ENCODE measurements around the gene ERP27.

The ERP27 gene

DNA sequence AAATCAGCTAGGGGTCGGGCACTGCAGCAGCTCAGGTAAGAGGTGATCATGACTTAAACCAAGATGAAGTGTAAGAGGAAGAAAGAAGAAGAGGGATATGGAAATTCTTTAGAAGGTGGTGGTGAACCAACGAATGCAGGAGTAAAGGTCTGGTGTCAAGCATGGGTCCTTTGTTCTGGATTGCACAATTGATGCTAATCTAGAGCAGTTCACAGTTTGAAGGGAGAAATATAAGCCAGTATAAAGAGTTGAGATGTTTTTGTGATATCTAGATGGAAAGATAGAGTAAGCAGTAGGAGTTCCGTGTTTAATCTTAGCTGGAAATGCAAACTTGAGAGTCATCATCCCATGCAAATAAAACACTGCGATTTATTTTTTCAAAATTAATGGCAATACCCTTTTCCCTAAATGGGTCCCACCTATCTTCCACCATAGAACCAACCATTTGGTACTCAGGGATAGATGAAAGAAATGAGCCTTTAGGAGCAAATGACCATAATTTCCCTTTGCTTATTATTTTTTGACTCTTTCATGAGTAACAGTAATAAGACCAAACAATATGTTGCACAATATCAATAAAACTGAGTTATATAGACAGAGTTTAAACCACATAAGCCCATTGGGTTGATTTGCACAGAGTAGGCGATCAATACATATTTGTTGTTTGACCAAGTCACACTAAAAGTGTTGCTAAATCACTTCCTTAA, 37.7 kb downstream of the ERP27 start:
- H3K36me3 ChIP-seq (ENCODE audit: insufficient read depth, low read length), result no peaks in the 10 kb centered on the region
- no peak overlapping the region for H3K9ac ChIP-seq (ENCODE audit: low read depth, low read length)
- H3K4me3 ChIP-seq (ENCODE audit: low read length), result no peak overlapping the region
- no peak overlapping the region for H3K4me2 ChIP-seq (ENCODE audit: low read length)
- peaks cover 8% of the 10 kb centered on the region for H3K4me1 ChIP-seq (ENCODE audit: control insufficient read depth, insufficient read depth, low read length)
- H3K9me3 ChIP-seq (replicated peaks; ENCODE audit: low read length), result no peaks in the 10 kb centered on the region
- H3K27me3 ChIP-seq (ENCODE audit: control insufficient read depth, insufficient read depth, low read length), result no peaks in the 10 kb centered on the region

DNA sequence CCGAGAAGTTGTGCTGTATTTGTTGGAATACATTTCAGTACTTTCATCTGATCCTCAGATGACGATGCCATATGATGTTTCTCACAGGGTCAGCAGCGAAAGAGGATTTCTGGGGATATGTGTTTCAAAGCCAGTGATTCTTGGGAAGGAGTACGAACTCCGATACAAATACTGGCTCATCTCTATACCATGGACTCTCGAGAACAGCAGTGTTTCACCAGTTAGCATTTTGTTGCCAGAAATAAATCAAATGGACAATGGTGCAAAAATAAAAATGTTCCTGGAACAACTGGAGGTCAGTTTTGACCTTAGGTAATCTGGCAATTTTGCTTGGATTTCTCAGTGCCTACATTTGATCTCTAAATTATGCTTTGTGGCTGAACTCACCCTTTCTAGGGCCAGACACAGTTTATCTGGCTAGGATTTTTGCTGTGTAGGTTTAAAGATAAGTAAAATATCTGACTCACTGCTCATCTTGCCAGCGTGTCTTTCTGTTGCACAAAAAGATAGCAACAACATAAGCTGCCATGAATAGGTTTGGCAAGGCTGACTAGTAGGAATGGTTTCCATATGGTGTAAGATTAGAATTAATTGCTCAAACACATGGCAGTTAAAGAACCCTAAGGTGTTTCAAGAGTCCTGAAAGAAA, 41.7 kb downstream of the ERP27 start:
- no peaks in the 10 kb centered on the region for H3K36me3 ChIP-seq (ENCODE audit: insufficient read depth, low read length)
- H3K4me2 ChIP-seq (ENCODE audit: low read length), result peak overlapping the region; percentile 57
- H3K4me3 ChIP-seq (ENCODE audit: low read length), result no peak overlapping the region
- no peaks in the 10 kb centered on the region for H3K9me3 ChIP-seq (replicated peaks; ENCODE audit: low read length)
- peaks cover 8% of the 10 kb centered on the region for H3K4me1 ChIP-seq (ENCODE audit: control insufficient read depth, insufficient read depth, low read length)
- H3K27me3 ChIP-seq (ENCODE audit: control insufficient read depth, insufficient read depth, low read length), result no peaks in the 10 kb centered on the region
- no peak overlapping the region for H3K9ac ChIP-seq (ENCODE audit: low read depth, low read length)

DNA sequence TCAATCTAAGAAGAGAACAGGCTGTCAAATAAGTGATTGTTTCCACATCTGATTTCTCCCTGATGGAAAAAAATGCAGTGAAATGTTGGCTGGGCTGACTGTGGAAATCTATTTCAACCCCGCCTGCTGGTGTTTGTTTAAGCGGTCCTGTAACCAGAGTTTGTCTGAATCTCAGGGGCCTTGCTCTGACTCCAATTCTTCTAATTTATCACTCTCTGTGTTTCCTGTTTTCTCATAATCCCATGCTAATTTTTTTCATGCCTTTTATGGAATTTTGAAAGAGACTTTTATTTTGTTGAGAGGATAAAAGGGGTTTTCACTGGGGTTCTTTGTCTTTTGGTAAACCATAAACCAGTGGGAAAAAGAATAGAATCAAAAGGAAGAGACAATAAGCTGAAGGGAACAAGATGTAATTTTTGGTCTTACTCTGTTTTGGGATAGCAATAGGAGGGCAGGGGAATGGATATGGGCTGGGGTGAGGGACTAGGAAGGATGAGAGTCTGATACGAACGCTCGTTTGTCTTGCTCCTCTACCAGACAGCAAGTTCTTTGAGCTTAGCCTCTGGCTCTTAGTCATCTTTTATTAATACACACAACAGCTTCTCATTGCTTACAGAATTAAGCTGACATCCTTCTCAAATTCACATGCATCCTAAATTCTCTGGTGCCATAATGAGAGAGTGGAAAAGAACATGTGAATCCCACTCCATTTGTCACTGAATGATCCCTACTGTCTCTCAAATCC, 44.7 kb downstream of the ERP27 start:
- Histone ChIP-seq H3K4me2 (ENCODE audit: low read length) (no peak overlapping the region), H3K4me1 (ENCODE audit: control insufficient read depth, insufficient read depth, low read length) (peaks cover 8% of the 10 kb centered on the region)

DNA sequence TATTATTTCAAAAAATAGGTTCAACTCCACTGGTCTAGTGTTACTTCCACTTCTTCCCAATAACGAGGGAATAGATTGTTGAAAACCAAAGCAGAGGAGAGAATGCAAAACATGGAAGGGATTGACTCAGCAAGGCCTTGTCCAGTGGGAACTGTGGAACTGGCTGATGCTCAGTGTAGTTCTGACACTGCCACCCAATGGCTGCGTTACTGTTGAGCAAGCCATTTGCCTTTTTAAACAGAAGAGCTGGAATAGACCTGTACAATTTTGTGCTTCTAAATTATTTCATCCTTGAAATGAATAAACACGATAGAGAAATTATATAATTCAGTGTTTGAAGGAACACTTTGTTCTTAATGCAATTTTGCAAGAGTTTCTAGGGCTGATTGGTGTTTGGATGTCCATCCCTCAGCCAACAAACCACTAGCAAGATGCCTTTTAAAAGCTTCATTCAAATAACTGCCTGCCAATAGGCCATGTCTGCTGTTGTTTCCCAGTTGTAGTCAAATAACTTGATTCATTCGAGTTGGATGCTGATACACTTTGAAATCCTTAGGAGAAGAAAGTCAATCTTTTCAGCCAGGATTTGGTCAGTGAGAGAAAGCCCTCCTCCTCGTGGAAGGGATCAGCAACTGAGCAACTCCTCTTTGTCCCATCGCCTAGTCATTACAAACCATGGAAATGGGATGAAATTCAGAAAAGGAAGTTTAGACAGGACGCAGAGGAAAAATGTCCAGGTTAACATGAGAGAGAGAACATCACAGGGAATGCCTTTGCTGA, 45.4 kb downstream of the ERP27 start:
- Histone ChIP-seq H3K9ac (ENCODE audit: low read depth, low read length) (no peak overlapping the region), H3K27me3 (ENCODE audit: control insufficient read depth, insufficient read depth, low read length) (peaks cover 3% of the 10 kb centered on the region), H3K9me3 (replicated peaks; ENCODE audit: low read length) (no peaks in the 10 kb centered on the region), H3K4me3 (ENCODE audit: low read length) (no peak overlapping the region), H3K36me3 (ENCODE audit: insufficient read depth, low read length) (no peaks in the 10 kb centered on the region), H3K4me2 (ENCODE audit: low read length) (no peak overlapping the region), H3K4me1 (ENCODE audit: control insufficient read depth, insufficient read depth, low read length) (peaks cover 8% of the 10 kb centered on the region)

More for the DNA sequence above, 44.7 kb downstream of the ERP27 start:
- Histone ChIP-seq H3K9me3 (replicated peaks; ENCODE audit: low read length) (no peaks in the 10 kb centered on the region), H3K36me3 (ENCODE audit: insufficient read depth, low read length) (no peaks in the 10 kb centered on the region), H3K4me3 (ENCODE audit: low read length) (no peak overlapping the region), H3K9ac (ENCODE audit: low read depth, low read length) (no peak overlapping the region), H3K27me3 (ENCODE audit: control insufficient read depth, insufficient read depth, low read length) (peaks cover 3% of the 10 kb centered on the region)

DNA sequence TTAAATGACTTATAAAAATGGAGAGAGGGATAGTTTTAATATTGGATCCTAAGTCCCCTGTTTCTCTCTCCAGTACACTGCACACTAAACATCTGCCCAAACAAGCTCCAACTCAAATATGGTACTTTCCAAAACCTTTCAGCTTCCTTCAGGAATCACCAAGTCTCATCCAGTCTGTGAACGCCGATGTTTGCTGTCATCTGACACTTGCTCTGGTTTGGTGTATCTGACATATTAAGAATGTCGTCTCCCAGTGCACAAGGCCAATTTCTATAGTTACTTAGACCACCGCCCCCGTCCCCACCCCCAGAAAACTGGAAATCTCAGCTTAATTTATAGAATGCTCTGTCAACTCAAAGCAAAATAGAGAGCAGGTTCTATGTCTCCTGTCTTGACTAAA, 47.6 kb downstream of the ERP27 start:
- Histone ChIP-seq H3K4me1 (ENCODE audit: control insufficient read depth, insufficient read depth, low read length) (peaks cover 8% of the 10 kb centered on the region), H3K36me3 (ENCODE audit: insufficient read depth, low read length) (no peaks in the 10 kb centered on the region), H3K27me3 (ENCODE audit: control insufficient read depth, insufficient read depth, low read length) (peaks cover 3% of the 10 kb centered on the region), H3K4me3 (ENCODE audit: low read length) (no peak overlapping the region), H3K4me2 (ENCODE audit: low read length) (no peak overlapping the region), H3K9ac (ENCODE audit: low read depth, low read length) (no peak overlapping the region), H3K9me3 (replicated peaks; ENCODE audit: low read length) (no peaks in the 10 kb centered on the region)

DNA sequence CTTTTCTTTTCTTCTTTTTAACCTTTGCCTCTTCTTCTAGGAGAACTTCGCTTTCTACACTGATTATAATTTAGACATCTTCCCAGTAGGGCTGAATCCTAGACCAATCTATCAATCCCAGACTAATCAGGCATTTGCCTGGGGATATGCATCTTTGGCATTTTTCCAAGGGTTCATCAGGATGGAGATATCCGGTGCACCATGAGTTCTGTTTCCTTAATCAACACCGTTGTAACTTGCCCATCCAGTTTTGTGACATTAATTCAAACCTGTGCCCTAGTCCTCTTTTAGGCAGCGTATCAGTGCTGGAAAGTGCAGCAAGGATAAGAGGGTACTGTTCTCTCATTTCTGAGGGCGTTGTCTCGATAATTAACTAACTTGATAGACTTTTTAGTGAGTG, 52.1 kb downstream of the ERP27 start:
- no peak overlapping the region for H3K4me3 ChIP-seq (ENCODE audit: low read length)
- H3K9ac ChIP-seq (ENCODE audit: low read depth, low read length), result no peak overlapping the region
- H3K36me3 ChIP-seq (ENCODE audit: insufficient read depth, low read length), result no peaks in the 10 kb centered on the region
- H3K27me3 ChIP-seq (ENCODE audit: control insufficient read depth, insufficient read depth, low read length), result peaks cover 3% of the 10 kb centered on the region
- H3K4me1 ChIP-seq (ENCODE audit: control insufficient read depth, insufficient read depth, low read length), result peaks cover 23% of the 10 kb centered on the region
- H3K9me3 ChIP-seq (replicated peaks; ENCODE audit: low read length), result no peaks in the 10 kb centered on the region
- peak overlapping the region; percentile 74 for H3K4me2 ChIP-seq (ENCODE audit: low read length)

DNA sequence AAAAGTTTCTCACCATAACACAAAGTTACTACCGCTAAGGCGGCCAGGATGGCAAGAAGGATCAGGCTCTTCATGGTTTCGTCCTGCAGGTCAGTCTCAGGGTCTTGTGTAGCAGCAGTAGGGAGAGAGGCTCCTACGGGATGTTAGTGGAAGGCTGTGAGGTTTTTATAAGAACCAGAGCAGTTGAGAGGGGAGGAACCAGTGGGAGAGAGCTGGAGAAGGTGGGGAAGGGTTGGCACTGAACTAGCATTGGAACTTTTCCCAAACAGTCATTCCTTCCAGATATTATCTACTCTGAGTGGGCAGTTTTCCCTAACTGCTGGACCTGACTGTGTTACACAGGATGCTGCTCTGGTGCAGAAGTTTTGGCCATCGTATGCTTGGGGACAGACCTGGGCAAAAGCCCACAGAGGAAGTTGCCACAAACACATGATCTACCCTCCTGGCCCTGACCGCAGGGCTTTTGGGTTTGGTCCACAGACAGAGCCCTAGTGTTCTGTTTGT, 52.6 kb downstream of the ERP27 start, which contains the start of gene MGP:
Gene MGP, minus strand, starts transcription at position 137 of the 504 bp plus-strand sequence. Its CDS starts 63 bp downstream, at position 74.
- Histone ChIP-seq H3K9me3 (replicated peaks; ENCODE audit: low read length) (no peaks in the 10 kb centered on the region), H3K4me1 (ENCODE audit: control insufficient read depth, insufficient read depth, low read length) (peaks cover 23% of the 10 kb centered on the region), H3K9ac (ENCODE audit: low read depth, low read length) (no peak within 1 kb of the TSS), H3K36me3 (ENCODE audit: insufficient read depth, low read length) (no peaks in the 10 kb centered on the region), H3K4me2 (ENCODE audit: low read length) (peak within 1 kb of the TSS; percentile 74), H3K4me3 (ENCODE audit: low read length) (peak within 1 kb of the TSS; percentile 33), H3K27me3 (ENCODE audit: control insufficient read depth, insufficient read depth, low read length) (peaks cover 3% of the 10 kb centered on the region)

DNA sequence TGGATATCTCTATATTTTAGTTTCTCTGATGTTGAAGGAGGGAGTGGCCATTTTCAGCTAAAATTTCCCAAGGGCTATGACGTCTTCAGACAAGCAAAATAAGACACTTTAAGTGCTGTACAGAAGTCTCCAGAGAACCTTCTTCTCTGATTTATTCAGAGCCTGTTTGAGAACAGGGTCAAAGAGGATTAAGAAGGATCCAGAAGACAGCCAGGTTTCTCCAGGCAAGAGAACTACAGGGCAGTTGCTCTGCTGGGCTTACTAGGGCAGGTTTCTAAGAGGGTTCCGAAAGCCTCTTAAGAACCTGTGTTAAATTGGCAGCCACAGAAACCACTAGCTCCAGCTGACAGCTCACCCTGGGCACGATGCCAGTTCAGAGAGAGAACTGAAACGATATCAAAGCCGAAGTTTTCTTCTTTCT, 53.9 kb downstream of the ERP27 start:
- Histone ChIP-seq H3K4me3 (ENCODE audit: low read length) (peak overlapping the region; percentile 14), H3K4me1 (ENCODE audit: control insufficient read depth, insufficient read depth, low read length) (peaks cover 23% of the 10 kb centered on the region), H3K9ac (ENCODE audit: low read depth, low read length) (no peak overlapping the region), H3K27me3 (ENCODE audit: control insufficient read depth, insufficient read depth, low read length) (peaks cover 3% of the 10 kb centered on the region), H3K9me3 (replicated peaks; ENCODE audit: low read length) (no peaks in the 10 kb centered on the region), H3K36me3 (ENCODE audit: insufficient read depth, low read length) (no peaks in the 10 kb centered on the region), H3K4me2 (ENCODE audit: low read length) (peak overlapping the region; percentile 74)

DNA sequence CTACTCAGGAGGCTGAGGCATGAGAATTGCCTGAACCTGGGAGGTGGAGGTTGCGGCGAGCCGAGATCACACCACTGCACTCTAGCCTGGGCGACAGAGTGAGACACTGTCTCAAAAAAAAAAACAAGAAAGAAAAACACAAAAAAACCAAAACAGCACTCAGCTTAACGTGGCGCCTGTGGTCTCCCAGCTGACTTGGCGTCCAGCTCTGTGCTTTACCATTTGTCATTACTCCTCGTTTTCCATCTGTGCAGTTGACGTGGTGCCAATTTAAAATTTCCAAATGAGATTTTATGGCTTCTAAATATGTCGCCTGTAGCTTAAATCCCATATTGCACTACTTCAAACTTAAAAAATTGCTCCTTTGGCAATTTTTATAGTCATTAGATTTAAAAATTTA, 54.7 kb downstream of the ERP27 start:
- no peaks in the 10 kb centered on the region for H3K9me3 ChIP-seq (replicated peaks; ENCODE audit: low read length)
- H3K27me3 ChIP-seq (ENCODE audit: control insufficient read depth, insufficient read depth, low read length), result no peaks in the 10 kb centered on the region
- H3K4me3 ChIP-seq (ENCODE audit: low read length), result no peak overlapping the region
- no peak overlapping the region for H3K9ac ChIP-seq (ENCODE audit: low read depth, low read length)
- H3K4me1 ChIP-seq (ENCODE audit: control insufficient read depth, insufficient read depth, low read length), result peaks cover 23% of the 10 kb centered on the region
- no peak overlapping the region for H3K4me2 ChIP-seq (ENCODE audit: low read length)
- H3K36me3 ChIP-seq (ENCODE audit: insufficient read depth, low read length), result no peaks in the 10 kb centered on the region

DNA sequence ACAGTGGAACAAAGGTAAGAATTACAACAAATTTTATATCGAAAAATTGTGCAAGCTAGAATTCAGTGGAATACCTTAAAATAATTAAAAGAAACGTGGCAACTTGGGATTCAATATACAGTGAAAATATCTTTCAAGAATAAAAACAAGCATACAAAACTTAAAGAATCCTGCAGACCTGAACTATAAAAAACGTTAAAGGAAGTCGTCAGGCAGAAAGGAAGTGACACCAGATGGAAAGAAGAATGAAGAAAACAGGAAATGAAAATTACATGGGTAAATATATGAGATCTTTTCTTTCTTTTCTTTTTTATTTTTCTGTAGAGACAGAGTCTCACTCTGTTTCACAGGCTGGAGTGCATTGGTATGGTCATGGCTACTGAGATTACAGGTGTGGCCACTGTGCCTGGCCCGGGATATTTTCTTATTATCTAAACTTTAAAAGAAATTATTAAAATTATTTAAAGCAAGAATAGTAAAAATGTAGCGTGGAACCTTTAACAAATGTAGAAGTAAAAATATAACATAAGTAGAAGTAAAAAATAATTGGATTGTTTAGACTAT, 57.4 kb downstream of the ERP27 start:
- no peak overlapping the region for H3K4me2 ChIP-seq (ENCODE audit: low read length)
- peaks cover 17% of the 10 kb centered on the region for H3K4me1 ChIP-seq (ENCODE audit: control insufficient read depth, insufficient read depth, low read length)
- H3K4me3 ChIP-seq (ENCODE audit: low read length), result no peak overlapping the region
- H3K9me3 ChIP-seq (replicated peaks; ENCODE audit: low read length), result no peaks in the 10 kb centered on the region
- H3K27me3 ChIP-seq (ENCODE audit: control insufficient read depth, insufficient read depth, low read length), result no peaks in the 10 kb centered on the region
- H3K9ac ChIP-seq (ENCODE audit: low read depth, low read length), result no peak overlapping the region
- no peaks in the 10 kb centered on the region for H3K36me3 ChIP-seq (ENCODE audit: insufficient read depth, low read length)

Measured in skeletal muscle satellite cell (primary cell).